MCF 10A (cell line): ENCODE results near the gene CSN1S1. TPM values are rescaled to one million over a fixed set of nuclear protein-coding genes. Genes with fewer than 3 reads are reported as not detected.

Experiments used
- Bru-seq: library from RNA; stranded (reverse); fragments of 400-500 nt; gene quantifications from one replicate; lab custom pipeline; 2021; lab: Mats Ljungman, UMichigan
- BruChase-seq, 2 experiments: library from RNA; stranded (reverse); fragments of 400-500 nt; gene quantifications; one replicate each; lab custom pipeline; 2021; lab: Mats Ljungman, UMichigan
- BruUV-seq: library from RNA; stranded (reverse); fragments of 400-500 nt; replicated peaks from 2 replicates; lab custom pipeline; 2021; lab: Mats Ljungman, UMichigan
- CTCF ChIA-PET: fragments of 300-600 bp; sonication (Branson Sonifier 250); formaldehyde crosslinking; extraction: SDS; loops from one replicate; lab custom pipeline; 2021; ENCODE audit warnings: antibody characterized with exemption, inconsistent platforms; lab: Yijun Ruan, JAX
- POLR2A ChIA-PET: fragments of 300-600, 350-650 bp; sonication (Branson Sonifier 250); formaldehyde crosslinking; extraction: SDS; loops from one replicate; lab custom pipeline; 2020; ENCODE audit warnings: antibody characterized with exemption, inconsistent platforms; lab: Yijun Ruan, JAX
- DNase-seq: peaks from one replicate; pipeline ENCODE4 v3.0.0-alpha.2; 2018; ENCODE audit not compliant: unreplicated experiment
- H3K27ac Mint-ChIP-seq: one replicate; pipeline ENCODE4 v1.8.0; 2022; ENCODE audit warnings: mild to moderate bottlenecking, low read depth, mixed read lengths; ENCODE audit not compliant: unreplicated experiment
- H3K27me3 Mint-ChIP-seq: one replicate; pipeline ENCODE4 v1.8.0; 2022; ENCODE audit warnings: mixed read lengths; ENCODE audit not compliant: insufficient read depth, unreplicated experiment
- H3K36me3 Mint-ChIP-seq: one replicate; pipeline ENCODE4 v1.8.0; 2022; ENCODE audit warnings: mild to moderate bottlenecking, moderate library complexity, mixed read lengths; ENCODE audit not compliant: insufficient read depth, unreplicated experiment
- H3K4me1 Mint-ChIP-seq: one replicate; pipeline ENCODE4 v1.8.0; 2022; ENCODE audit warnings: mixed read lengths; ENCODE audit not compliant: insufficient read depth, unreplicated experiment
- H3K4me3 Mint-ChIP-seq: one replicate; pipeline ENCODE4 v1.8.0; 2022; ENCODE audit warnings: mild to moderate bottlenecking, moderate library complexity, mixed read lengths; ENCODE audit not compliant: unreplicated experiment
- H3K9me3 Mint-ChIP-seq: one replicate; pipeline ENCODE4 v1.8.0; 2022; ENCODE audit warnings: mixed read lengths; ENCODE audit not compliant: unreplicated experiment
- intact Hi-C: fragments of 100-400 bp; cut with micrococcal nuclease; formaldehyde crosslinking; loops from 2 replicates; pipeline ENCODE4 v1.14.1; 2022
- long read RNA-seq: library from polyadenylated mRNA; stranded (forward); transcript quantifications from one replicate; pipeline ENCODE4 v2.0.0, GENCODE V29; 2022
- total RNA-seq: library from RNA; stranded (reverse); gene quantifications from 2 replicates; pipeline ENCODE4 v1.2.3, GENCODE V29; 2022
- TF ChIP-seq, protein P1 (sequence below): fragments of 200-600 bp; IDR thresholded peaks from one replicate; pipeline ENCODE4 v1.8.0; 2022; ENCODE audit warnings: antibody characterized with exemption, mild to moderate bottlenecking; ENCODE audit not compliant: unreplicated experiment

CSN1S1 gene, protein sequence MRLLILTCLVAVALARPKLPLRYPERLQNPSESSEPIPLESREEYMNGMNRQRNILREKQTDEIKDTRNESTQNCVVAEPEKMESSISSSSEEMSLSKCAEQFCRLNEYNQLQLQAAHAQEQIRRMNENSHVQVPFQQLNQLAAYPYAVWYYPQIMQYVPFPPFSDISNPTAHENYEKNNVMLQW
- not detected in 2 replicates for total RNA-seq
- Bru-seq, nascent RNA, result not detected
- BruChase-seq, experiment 1, labeled RNA remaining after a 6-hour chase, result not detected
- not detected for BruChase-seq, experiment 2, labeled RNA remaining after a 2-hour chase
- long read RNA-seq, result 0 reads

DNA sequence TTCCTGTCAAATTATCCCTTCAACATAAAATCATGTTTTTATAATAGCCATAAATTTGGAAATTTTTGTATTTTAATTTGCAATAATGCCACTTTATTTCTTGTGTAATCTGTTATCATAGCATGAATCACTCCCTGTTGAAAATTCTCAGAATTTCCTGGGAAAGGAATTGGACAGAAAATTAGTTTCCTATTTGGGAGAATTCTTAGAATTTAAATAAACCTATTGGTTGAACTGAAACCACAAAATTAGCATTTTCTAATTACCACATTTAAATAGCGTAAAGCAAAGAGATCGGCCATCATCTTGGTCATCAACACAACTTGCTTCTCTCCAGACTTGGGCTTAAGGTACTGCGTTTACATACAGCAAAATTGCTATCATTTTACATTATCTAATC is at the start of gene CSN1S1:
Gene CSN1S1, plus strand, starts transcription at position 301 of the 400 bp plus-strand sequence. CDS start 1,488 bp downstream, outside the sequence.
- Mint-ChIP-seq H3K4me1 (no peaks in the 10 kb centered on the region), H3K36me3 (no peaks in the 10 kb centered on the region), H3K9me3 (no peaks in the 10 kb centered on the region), H3K27ac (no peak within 1 kb of the TSS), H3K4me3 (no peak within 1 kb of the TSS), H3K27me3 (peaks cover 38% of the 10 kb centered on the region)
- TF ChIP-seq, protein P1, sequence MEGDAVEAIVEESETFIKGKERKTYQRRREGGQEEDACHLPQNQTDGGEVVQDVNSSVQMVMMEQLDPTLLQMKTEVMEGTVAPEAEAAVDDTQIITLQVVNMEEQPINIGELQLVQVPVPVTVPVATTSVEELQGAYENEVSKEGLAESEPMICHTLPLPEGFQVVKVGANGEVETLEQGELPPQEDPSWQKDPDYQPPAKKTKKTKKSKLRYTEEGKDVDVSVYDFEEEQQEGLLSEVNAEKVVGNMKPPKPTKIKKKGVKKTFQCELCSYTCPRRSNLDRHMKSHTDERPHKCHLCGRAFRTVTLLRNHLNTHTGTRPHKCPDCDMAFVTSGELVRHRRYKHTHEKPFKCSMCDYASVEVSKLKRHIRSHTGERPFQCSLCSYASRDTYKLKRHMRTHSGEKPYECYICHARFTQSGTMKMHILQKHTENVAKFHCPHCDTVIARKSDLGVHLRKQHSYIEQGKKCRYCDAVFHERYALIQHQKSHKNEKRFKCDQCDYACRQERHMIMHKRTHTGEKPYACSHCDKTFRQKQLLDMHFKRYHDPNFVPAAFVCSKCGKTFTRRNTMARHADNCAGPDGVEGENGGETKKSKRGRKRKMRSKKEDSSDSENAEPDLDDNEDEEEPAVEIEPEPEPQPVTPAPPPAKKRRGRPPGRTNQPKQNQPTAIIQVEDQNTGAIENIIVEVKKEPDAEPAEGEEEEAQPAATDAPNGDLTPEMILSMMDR, result no peak
- ChIA-PET POLR2A (no interaction called here), CTCF (no interaction called here)
- DNase-seq, result no peak
- no TSS peak for BruUV-seq
- intact Hi-C loops, result no loop called here

DNA sequence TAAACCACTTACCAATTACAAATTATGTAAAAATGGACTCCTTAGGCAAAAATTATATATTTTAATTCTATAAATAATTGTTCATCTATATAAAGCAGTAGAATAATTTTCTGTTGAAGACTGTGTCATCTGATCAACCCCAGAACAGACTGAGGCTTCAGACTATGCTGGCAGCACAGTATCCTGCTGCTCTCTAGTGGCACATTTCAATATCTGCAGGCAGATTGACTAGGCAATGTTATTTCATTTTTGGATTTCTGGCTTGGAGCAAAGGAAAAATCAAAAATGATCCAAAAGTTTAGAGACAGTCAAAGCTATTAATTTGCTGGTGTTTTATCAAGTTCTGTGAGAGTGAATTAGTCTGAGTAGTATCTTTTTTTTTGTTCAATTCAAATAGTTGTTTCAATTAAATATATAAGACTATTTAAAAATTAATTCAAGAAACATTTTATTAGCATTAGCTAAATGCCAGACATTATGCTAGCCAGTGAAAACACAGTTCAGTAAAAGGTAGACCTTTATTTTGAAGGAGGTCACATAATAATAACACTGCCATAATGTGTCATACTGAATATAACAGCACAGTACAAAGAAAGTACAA is 49.6 kb upstream of the CSN1S1 start:
- ChIA-PET CTCF (interaction anchor here (0.6 to 4.9 kb wide), 47 partner anchors 8 to 1332 kb away, joined by 3 to 88 read pairs (median 4); partner anchors contain the start of gene SULT1E1), POLR2A (interaction anchor here (0.6 to 1.3 kb wide), 8 partner anchors 20 to 198 kb away, joined by 3 to 5 read pairs (median 3); no protein-coding TSS in a partner anchor)
- DNase-seq, result peak; percentile 62
- TF ChIP-seq, protein P1, result peak; percentile 91
- Mint-ChIP-seq H3K4me3 (no peak overlapping the region), H3K27me3 (no peaks in the 10 kb centered on the region), H3K9me3 (no peaks in the 10 kb centered on the region), H3K27ac (no peak overlapping the region), H3K36me3 (no peaks in the 10 kb centered on the region), H3K4me1 (no peaks in the 10 kb centered on the region)
- intact Hi-C loops, result loop anchor here (1.0 to 5.0 kb wide), 5 partner anchors 58 to 676 kb away; no protein-coding TSS in a partner anchor
- BruUV-seq, result no TSS peak

DNA sequence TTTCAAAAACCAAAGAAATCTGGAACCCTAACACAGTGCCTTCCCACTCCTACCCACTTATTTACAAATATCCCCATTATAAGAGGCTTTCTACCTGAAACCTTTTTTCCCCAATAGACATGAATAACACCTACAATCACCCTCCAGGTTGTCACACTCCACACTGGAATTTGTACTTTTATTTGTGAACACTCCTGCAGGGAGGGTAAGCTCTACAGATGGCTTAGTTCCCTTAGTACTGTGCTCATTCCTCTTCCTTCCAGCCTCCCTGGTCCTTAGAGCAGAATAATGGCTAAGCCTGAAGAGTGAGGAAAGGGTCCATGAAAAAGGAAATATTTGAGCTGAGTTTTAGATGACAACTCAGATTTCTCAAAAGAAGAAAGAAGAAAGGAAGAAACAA is 48.7 kb upstream of the CSN1S1 start:
- Mint-ChIP-seq H3K36me3 (no peaks in the 10 kb centered on the region), H3K27ac (no peak overlapping the region), H3K27me3 (no peaks in the 10 kb centered on the region), H3K4me3 (no peak overlapping the region), H3K9me3 (no peaks in the 10 kb centered on the region), H3K4me1 (no peaks in the 10 kb centered on the region)
- ChIA-PET POLR2A (no interaction called here), CTCF (interaction anchor here (0.5 to 4.9 kb wide), 14 partner anchors 9 to 677 kb away, joined by 3 to 88 read pairs (median 12); no protein-coding TSS in a partner anchor)
- TF ChIP-seq, protein P1, result no peak
- BruUV-seq, result no TSS peak
- no peak for DNase-seq
- intact Hi-C loops, result loop anchor here (5.0 kb wide), 2 partner anchors 300 to 675 kb away; no protein-coding TSS in a partner anchor

DNA sequence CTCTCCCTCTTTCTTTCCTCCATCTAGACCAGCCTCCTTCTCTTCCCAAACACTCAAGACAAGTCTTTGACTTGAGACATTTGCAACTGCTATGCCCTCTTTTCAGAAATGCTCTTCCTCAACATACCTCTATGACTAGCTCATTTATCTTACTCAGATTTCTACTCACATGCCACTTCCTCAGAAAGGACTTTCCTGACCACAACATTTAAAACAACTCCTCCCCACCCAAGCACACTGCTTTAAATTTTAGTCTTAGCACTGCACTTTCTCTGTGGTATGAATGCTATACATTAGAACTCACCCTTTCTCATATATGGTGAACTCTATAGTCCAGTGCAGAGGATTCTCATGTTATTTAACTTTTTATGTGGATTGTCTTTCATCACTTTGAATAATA is 42.5 kb upstream of the CSN1S1 start:
- intact Hi-C loops, result no loop called here
- CTCF ChIA-PET, result no interaction called here

More for the DNA sequence above, 42.5 kb upstream of the CSN1S1 start:
- Mint-ChIP-seq H3K27ac (no peak overlapping the region), H3K27me3 (peaks cover 9% of the 10 kb centered on the region), H3K4me3 (no peak overlapping the region), H3K36me3 (no peaks in the 10 kb centered on the region), H3K4me1 (peaks cover 5% of the 10 kb centered on the region), H3K9me3 (no peaks in the 10 kb centered on the region)
- no TSS peak for BruUV-seq
- no peak for DNase-seq
- TF ChIP-seq, protein P1, result no peak
- POLR2A ChIA-PET, result no interaction called here
